ENCODE data around the gene STK10. TPM values are rescaled to one million over a fixed set of nuclear protein-coding genes. Genes with fewer than 3 reads are reported as not detected.

STK10 gene
- total and polyA plus RNA-seq, 2 experiments from 2014 or later, result 7.5 to 17.8 TPM

DNA sequence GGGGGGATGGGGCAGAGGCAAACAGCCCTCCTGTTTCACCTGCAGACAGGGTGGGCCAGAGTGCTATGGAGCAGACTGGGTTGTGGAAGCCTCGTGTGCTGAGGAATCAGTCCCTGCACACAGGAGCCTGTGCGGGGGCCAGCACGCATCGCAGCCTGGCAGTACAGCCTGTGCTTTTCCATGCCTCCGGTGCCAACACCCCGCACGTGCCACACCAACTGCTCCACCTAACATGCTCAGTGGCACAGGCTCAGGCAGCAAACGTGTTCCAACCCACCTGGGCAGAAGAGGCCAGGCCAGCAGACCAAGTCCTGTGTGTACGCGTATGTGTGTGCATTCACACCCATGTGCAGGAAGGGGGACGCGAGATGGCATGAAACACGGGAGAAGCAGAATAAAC lies 144.2 kb downstream of the STK10 start (continued):
- TF ChIP-seq, protein P1, sequence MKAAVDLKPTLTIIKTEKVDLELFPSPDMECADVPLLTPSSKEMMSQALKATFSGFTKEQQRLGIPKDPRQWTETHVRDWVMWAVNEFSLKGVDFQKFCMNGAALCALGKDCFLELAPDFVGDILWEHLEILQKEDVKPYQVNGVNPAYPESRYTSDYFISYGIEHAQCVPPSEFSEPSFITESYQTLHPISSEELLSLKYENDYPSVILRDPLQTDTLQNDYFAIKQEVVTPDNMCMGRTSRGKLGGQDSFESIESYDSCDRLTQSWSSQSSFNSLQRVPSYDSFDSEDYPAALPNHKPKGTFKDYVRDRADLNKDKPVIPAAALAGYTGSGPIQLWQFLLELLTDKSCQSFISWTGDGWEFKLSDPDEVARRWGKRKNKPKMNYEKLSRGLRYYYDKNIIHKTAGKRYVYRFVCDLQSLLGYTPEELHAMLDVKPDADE (IDR thresholded peaks at IDR 0.05), result no peak
- no peak for TF ChIP-seq CREB1 (CRISPR knock-in tag; IDR thresholded peaks at IDR 0.05; ENCODE audit: low read depth)

DNA sequence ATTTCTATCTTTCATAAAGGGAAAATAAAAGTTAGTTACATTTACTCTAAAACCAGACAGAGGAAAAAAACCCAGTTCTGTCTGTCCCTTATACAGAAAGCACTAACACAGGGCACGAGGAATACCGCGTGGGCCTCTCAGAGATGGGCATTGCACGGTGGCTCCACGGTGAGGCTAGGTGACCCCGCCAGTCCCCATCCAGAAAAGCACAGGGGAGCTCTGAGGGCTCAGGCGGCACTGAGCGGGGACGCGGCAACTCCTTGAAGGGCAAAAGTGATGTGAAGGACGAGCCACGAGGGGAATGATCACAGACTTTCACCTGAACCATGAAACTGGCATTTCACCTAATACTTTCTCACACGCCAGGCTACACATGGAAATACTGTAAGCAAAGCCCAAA lies 145.8 kb downstream of the STK10 start:
- Histone ChIP-seq H4K20me1 (replicated peaks; ENCODE audit: insufficient read depth) (no peaks in the 10 kb centered on the region), H3K27ac (ENCODE audit: low read depth) (no peak overlapping the region), H3F3A (replicated peaks; ENCODE audit: low read depth) (peaks cover 3% of the 10 kb centered on the region; the same call in 1 of the 2 replicates), H3K27me3 (ENCODE audit: insufficient read depth) (no peaks in the 10 kb centered on the region), H2AFZ (no peak overlapping the region), H3K4me2 (no peak overlapping the region), H3K4me3 (no peak overlapping the region), H3K4me1 (ENCODE audit: insufficient read depth) (no peaks in the 10 kb centered on the region), H3K79me2 (replicated peaks; ENCODE audit: insufficient read depth) (no peaks in the 10 kb centered on the region), H3K9me2 (ENCODE audit: insufficient read depth) (no peaks in the 10 kb centered on the region), H3K36me3 (ENCODE audit: insufficient read depth) (no peaks in the 10 kb centered on the region)
- DNase-seq (ENCODE audit: low spot score) (no peak), ATAC-seq (no peak)
- Mint-ChIP-seq H3K4me3 (no peak overlapping the region), H3K27me3 (ENCODE audit: insufficient read depth, low read depth, poor library complexity) (peaks cover 3% of the 10 kb centered on the region), H3K27ac (no peak overlapping the region), H3K9me3 (peaks cover 7% of the 10 kb centered on the region; the same call in 1 of the 3 replicates), H3K4me1 (peaks cover 12% of the 10 kb centered on the region; the same call in 2 of the 3 replicates), H3K36me3 (ENCODE audit: low read depth) (no peaks in the 10 kb centered on the region; the same call in 2 of the 3 replicates)
- TF ChIP-seq, protein P2, sequence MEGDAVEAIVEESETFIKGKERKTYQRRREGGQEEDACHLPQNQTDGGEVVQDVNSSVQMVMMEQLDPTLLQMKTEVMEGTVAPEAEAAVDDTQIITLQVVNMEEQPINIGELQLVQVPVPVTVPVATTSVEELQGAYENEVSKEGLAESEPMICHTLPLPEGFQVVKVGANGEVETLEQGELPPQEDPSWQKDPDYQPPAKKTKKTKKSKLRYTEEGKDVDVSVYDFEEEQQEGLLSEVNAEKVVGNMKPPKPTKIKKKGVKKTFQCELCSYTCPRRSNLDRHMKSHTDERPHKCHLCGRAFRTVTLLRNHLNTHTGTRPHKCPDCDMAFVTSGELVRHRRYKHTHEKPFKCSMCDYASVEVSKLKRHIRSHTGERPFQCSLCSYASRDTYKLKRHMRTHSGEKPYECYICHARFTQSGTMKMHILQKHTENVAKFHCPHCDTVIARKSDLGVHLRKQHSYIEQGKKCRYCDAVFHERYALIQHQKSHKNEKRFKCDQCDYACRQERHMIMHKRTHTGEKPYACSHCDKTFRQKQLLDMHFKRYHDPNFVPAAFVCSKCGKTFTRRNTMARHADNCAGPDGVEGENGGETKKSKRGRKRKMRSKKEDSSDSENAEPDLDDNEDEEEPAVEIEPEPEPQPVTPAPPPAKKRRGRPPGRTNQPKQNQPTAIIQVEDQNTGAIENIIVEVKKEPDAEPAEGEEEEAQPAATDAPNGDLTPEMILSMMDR (conservative IDR thresholded peaks at IDR 0.05; ENCODE audit: low read depth in 2 of 2), result no peak
- TF ChIP-seq, protein P1 (IDR thresholded peaks at IDR 0.05), result no peak
- TF ChIP-seq EZH2 (IDR thresholded peaks at IDR 0.05; ENCODE audit: low read depth, unreplicated experiment) (no peak), NANOG (IDR thresholded peaks at IDR 0.05; ENCODE audit: borderline replicate concordance) (no peak), POLR2AphosphoS5 (IDR thresholded peaks at IDR 0.05; ENCODE audit: low read depth) (no peak), STAT1 (IDR thresholded peaks at IDR 0.05; ENCODE audit: unreplicated experiment) (no peak), EZH2phosphoT487 (IDR thresholded peaks at IDR 0.05; ENCODE audit: unreplicated experiment) (no peak), ZNF114 (CRISPR knock-in tag; IDR thresholded peaks at IDR 0.05) (no peak), JUNB (IDR thresholded peaks at IDR 0.05; ENCODE audit: unreplicated experiment) (no peak)
- TF ChIP-seq, protein P3, sequence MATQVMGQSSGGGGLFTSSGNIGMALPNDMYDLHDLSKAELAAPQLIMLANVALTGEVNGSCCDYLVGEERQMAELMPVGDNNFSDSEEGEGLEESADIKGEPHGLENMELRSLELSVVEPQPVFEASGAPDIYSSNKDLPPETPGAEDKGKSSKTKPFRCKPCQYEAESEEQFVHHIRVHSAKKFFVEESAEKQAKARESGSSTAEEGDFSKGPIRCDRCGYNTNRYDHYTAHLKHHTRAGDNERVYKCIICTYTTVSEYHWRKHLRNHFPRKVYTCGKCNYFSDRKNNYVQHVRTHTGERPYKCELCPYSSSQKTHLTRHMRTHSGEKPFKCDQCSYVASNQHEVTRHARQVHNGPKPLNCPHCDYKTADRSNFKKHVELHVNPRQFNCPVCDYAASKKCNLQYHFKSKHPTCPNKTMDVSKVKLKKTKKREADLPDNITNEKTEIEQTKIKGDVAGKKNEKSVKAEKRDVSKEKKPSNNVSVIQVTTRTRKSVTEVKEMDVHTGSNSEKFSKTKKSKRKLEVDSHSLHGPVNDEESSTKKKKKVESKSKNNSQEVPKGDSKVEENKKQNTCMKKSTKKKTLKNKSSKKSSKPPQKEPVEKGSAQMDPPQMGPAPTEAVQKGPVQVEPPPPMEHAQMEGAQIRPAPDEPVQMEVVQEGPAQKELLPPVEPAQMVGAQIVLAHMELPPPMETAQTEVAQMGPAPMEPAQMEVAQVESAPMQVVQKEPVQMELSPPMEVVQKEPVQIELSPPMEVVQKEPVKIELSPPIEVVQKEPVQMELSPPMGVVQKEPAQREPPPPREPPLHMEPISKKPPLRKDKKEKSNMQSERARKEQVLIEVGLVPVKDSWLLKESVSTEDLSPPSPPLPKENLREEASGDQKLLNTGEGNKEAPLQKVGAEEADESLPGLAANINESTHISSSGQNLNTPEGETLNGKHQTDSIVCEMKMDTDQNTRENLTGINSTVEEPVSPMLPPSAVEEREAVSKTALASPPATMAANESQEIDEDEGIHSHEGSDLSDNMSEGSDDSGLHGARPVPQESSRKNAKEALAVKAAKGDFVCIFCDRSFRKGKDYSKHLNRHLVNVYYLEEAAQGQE (IDR thresholded peaks at IDR 0.05; ENCODE audit: unreplicated experiment), result no peak
- TF ChIP-seq, protein P4, sequence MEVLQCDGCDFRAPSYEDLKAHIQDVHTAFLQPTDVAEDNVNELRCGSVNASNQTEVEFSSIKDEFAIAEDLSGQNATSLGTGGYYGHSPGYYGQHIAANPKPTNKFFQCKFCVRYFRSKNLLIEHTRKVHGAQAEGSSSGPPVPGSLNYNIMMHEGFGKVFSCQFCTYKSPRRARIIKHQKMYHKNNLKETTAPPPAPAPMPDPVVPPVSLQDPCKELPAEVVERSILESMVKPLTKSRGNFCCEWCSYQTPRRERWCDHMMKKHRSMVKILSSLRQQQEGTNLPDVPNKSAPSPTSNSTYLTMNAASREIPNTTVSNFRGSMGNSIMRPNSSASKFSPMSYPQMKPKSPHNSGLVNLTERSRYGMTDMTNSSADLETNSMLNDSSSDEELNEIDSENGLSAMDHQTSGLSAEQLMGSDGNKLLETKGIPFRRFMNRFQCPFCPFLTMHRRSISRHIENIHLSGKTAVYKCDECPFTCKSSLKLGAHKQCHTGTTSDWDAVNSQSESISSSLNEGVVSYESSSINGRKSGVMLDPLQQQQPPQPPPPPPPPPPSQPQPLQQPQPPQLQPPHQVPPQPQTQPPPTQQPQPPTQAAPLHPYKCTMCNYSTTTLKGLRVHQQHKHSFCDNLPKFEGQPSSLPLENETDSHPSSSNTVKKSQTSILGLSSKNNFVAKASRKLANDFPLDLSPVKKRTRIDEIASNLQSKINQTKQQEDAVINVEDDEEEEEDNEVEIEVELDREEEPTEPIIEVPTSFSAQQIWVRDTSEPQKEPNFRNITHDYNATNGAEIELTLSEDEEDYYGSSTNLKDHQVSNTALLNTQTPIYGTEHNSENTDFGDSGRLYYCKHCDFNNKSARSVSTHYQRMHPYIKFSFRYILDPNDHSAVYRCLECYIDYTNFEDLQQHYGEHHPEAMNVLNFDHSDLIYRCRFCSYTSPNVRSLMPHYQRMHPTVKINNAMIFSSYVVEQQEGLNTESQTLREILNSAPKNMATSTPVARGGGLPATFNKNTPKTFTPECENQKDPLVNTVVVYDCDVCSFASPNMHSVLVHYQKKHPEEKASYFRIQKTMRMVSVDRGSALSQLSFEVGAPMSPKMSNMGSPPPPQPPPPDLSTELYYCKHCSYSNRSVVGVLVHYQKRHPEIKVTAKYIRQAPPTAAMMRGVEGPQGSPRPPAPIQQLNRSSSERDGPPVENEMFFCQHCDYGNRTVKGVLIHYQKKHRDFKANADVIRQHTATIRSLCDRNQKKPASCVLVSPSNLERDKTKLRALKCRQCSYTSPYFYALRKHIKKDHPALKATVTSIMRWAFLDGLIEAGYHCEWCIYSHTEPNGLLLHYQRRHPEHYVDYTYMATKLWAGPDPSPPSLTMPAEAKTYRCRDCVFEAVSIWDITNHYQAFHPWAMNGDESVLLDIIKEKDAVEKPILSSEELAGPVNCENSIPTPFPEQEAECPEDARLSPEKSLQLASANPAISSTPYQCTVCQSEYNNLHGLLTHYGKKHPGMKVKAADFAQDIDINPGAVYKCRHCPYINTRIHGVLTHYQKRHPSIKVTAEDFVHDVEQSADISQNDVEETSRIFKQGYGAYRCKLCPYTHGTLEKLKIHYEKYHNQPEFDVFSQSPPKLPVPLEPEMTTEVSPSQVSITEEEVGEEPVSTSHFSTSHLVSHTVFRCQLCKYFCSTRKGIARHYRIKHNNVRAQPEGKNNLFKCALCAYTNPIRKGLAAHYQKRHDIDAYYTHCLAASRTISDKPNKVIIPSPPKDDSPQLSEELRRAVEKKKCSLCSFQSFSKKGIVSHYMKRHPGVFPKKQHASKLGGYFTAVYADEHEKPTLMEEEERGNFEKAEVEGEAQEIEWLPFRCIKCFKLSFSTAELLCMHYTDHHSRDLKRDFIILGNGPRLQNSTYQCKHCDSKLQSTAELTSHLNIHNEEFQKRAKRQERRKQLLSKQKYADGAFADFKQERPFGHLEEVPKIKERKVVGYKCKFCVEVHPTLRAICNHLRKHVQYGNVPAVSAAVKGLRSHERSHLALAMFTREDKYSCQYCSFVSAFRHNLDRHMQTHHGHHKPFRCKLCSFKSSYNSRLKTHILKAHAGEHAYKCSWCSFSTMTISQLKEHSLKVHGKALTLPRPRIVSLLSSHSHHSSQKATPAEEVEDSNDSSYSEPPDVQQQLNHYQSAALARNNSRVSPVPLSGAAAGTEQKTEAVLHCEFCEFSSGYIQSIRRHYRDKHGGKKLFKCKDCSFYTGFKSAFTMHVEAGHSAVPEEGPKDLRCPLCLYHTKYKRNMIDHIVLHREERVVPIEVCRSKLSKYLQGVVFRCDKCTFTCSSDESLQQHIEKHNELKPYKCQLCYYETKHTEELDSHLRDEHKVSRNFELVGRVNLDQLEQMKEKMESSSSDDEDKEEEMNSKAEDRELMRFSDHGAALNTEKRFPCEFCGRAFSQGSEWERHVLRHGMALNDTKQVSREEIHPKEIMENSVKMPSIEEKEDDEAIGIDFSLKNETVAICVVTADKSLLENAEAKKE (CRISPR knock-in tag; IDR thresholded peaks at IDR 0.05), result no peak
